GM12875 (cell line): Measurements from ENCODE around the gene APEH.

Experiments
- H3K4me3 ChIP-seq: one replicate; pipeline ENCODE4 v1.5.1; 2011; ENCODE audit warnings: low read depth, low read length, control low read depth
- TF ChIP-seq, protein P1 (sequence below): IDR thresholded peaks from 2 replicates; pipeline ENCODE4 v1.5.1; 2011; ENCODE audit warnings: low read depth, mild to moderate bottlenecking, control low read depth, inconsistent platforms, low read length, moderate library complexity, borderline replicate concordance; ENCODE audit not compliant: insufficient read depth

APEH gene

DNA sequence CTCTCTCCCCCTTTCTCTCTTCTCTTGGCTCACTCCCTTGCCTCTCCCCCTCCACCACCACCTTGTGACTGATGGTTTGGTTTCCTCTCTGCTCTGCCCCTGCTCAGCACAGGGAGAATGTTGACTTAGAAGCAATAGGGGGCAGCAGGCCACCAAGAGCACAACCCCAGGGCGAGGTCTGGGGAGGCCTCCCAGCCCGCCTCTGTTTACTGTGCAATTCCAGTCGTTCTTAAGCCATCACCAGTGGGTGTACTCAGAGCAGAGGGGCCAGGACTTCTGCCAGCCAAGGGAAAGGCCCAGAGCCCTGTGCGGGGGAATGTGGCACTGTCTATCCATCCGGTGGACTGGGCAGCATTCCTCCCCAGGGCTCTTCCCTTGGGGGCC, 5.7 kb upstream of the APEH start:
- no peak overlapping the region for H3K4me3 ChIP-seq
- TF ChIP-seq, protein P1, sequence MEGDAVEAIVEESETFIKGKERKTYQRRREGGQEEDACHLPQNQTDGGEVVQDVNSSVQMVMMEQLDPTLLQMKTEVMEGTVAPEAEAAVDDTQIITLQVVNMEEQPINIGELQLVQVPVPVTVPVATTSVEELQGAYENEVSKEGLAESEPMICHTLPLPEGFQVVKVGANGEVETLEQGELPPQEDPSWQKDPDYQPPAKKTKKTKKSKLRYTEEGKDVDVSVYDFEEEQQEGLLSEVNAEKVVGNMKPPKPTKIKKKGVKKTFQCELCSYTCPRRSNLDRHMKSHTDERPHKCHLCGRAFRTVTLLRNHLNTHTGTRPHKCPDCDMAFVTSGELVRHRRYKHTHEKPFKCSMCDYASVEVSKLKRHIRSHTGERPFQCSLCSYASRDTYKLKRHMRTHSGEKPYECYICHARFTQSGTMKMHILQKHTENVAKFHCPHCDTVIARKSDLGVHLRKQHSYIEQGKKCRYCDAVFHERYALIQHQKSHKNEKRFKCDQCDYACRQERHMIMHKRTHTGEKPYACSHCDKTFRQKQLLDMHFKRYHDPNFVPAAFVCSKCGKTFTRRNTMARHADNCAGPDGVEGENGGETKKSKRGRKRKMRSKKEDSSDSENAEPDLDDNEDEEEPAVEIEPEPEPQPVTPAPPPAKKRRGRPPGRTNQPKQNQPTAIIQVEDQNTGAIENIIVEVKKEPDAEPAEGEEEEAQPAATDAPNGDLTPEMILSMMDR, result no peak

DNA sequence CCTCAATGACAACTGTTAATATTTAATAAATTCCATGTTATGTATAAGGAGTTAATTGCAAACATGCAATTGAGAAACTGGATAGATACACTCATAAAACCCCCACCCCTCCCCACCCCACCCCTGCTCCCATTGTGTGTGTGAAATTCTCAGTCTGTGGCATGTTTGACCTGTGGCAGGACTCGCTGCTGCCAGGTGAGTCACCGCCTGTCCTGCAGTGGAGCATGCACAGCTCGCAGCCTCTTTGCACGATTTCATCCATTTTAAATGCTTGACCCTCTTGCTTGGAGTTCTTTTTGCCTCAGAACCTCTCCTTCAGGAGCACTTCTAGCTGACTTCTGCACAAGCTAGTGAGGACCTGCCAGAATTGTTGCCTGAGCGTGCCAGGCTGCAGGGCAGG, 5.3 kb upstream of the APEH start:
- no peak overlapping the region for H3K4me3 ChIP-seq
- TF ChIP-seq, protein P1, result no peak

- TF ChIP-seq, protein P1, result no peak
- no peak overlapping the region for H3K4me3 ChIP-seq
These were observed 4.8 kb upstream of the APEH start for GRCh38 chr3:49669352-49669751.

DNA sequence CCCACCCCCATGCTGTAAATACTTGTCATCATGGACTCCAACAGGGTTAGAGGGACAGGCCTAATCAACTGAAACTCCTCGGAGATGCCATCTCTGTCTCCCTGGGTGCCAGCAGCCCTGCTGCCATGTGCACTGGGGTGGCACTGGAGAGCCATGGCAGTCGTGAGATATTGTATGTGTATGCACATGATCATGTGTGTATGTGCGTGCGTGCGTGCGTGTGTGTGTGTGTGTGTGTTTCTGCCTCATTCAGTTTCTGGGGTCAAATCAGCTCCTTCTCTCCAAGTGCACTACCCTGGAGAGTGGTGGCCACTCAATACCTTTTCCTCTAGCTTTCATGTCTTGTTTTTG, 3.2 kb upstream of the APEH start:
- no peak overlapping the region for H3K4me3 ChIP-seq
- TF ChIP-seq, protein P1, result no peak

GRCh38 chr3:49671291-49672288, 2.6 kb upstream of the APEH start:
- TF ChIP-seq, protein P1, result peak; percentile 90
- no peak overlapping the region for H3K4me3 ChIP-seq

DNA sequence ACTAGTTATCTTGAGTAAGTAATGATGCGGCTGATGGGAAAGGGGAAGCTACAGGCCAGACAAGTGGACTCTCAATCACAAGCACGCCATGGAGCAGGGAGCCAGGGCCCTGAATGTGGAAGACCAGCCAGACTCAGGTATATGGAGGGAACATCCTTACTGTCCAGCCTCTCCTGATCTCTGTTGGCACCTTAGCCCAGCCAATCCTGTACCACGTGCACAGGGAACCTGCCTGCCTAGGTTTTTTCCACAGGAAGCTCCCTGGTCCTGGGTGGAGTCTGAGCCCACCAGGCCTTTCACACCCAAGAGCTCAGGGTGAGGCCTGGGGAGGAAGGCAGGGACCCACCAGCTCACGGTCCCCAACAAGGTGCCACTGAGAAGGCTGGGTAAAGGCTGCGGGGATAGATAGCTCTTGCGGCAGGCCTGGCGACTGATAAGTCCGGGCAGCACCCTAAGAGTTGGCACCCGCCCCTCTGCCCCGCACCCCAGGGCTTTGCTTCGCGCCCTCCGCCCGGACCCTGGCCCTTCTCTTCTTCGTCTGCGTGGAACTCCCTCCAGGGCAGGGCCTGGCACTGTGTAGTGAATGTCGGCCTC, 933 bp upstream of the APEH start:
- TF ChIP-seq, protein P1, result no peak

More for the DNA sequence above, 933 bp upstream of the APEH start:
- H3K4me3 ChIP-seq, result peak overlapping the region; percentile 83
